HG03469 (cell line): ENCODE data around the gene DOCK6.

Source experiments
- ATAC-seq: cut with Tn5 transposase; IDR thresholded peaks from one replicate; pipeline ENCODE4 v1.9.1; 2021; ENCODE audit warnings: mild to moderate bottlenecking, moderate library complexity, moderate number of reproducible peaks; ENCODE audit not compliant: unreplicated experiment

Gene DOCK6

DNA sequence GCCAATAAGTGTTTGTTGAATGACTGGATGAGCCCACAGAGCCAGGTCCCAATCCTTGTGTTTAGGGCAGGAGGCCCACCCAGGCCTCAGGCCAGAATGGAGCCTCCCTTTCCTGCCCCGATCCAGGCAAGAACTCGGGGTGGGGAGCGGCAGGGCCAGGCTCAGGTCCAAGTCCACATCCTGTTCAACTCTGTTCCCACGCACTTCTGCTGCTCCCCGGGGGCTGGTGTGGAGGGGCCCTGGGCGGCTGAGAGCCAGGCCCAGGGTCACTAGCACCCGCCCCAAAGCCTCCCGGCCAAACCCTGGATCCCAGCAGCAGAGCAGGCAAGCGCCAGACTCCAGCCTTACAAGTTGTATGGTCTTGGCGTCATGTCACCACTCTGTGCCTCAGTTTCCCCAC is 14.9 kb downstream of the DOCK6 start:
- ATAC-seq = no peak

DNA sequence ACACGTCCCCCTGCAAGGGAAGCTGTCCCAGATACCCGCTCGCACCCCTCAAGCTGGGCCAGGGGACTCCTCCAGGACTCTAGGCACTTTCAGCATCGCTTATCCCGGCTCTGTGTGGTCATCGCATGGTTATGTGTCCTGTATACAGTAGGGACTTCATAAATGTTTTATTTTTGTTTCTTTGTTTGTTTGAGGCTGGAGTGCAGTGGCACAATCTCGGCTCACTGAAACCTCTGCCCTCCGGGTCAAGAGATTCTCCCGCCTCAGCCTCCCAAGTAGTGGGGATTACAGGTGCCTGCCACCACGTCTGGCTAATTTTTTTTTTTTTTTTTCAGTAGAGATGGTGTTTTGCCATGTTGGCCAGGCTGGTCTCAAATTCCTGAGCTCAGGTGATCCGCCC is 15.4 kb downstream of the DOCK6 start:
- no peak for ATAC-seq

DNA sequence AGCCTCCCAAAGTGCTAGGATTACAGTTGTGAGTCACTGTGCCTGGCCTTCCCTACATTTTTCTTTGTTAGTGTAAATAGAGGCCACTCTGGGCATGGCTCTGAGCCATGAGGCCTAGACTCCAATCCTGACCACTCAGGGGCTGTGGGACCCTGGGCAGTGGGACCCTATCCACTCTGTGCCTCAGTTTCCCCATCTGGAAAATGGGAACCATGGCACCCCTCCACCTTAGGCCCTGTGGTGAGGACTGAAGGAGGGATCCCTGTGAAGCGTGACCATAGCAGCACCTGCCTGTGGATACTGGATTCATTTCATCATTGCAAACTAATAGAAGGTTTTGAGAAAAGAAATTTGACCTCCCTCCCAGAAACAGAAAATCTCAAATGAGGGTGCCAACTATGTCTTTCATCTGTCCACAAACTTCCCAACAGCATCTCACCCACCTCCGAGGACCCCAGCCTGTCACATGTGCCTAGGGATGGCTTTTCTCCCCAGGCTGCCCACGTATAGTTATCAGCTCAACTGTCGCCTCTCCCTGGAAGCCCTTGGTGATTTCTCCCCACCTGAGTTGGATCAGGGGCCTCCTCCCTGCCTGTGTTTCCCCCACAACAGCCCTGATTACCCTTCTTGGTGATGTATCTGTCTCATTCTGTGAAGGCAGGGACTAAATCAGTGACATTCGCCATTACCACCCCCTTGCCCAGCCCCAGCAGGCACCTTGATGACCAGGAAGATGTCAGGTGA is 17.3 kb downstream of the DOCK6 start:
- no peak for ATAC-seq

DNA sequence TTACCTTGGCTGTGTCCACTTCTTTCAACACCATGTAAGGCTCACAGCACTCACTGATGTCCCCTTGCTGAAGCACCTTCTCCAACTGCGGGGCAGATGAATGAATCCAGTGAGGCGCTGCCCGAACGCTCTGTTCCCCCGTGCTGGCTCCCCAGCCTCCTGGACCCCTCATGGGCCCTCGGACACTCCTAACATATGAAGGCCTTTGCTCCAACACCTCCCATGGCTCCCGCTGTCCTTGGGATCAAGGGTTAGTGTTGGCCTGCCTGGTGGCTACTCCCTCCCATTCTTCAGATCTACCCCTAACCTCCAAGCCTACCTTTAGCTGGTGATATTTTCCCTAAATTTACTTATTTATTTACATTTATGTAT is 18.5 kb downstream of the DOCK6 start:
- ATAC-seq = no peak

DNA sequence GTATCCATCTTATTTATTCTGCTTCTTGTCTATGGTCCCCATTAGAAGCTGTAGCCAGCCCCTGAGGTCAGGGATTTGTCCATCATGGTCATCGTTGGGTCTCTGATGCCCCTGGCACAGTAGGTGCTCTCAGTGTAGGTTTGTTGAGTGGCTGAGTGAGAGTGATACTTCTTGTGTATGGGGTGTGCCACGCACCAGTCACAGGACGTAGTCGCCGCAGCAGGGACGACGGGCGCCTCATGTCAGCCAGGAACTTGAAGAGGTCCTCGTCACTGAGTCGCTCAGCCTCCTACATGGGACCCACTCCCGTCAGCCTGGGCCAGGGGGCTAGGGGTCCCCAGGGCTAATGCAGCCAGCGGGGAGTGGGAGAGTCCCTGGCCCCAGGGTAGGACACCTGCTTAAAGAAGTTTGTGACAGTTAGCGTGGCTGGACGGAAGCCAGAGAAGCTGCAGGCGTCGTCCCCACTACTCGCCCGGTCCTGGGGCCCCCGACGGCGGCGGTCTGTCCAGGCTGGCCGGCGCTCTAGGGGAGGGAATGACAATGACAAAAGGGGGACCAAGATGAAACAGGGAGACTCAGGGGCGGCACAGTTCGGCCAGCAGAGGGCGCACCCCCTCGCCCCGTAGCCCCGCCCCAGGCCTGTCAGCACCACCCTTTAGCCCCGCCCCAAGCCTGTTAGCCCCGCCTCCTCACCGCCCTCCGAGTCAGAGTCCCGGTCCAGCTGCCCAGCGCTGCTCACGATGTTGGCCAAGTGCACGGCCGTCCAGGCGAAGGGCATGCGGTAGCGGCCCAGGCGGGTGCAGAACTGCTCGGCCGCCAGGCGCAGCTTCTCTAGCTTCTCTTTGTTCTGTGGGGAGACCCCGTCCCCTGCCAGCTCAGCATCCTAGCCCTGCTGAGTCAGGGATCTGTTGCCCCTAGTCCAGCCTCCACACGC is 19.2 kb downstream of the DOCK6 start:
- ATAC-seq = no peak

DNA sequence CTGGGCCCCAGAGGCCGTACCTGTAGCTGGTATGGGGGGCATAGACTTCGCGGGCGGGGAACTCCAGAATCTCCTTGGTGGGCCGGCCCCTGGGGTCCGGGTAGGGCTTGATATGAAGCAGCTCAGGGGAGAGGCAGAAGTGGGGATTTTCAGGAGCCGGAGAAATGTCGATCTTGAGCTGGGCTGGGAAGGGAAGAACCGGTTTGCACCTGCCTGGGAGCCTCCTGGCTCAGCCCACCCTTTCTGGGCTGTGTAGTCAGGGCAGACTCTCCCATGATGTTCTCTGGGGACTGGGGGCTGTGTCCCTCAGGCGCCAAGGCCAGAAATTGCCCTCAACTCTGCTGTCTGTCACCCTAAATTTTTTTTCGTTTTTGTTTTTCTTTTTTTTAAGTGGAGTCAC is 20.3 kb downstream of the DOCK6 start:
- ATAC-seq = no peak

DNA sequence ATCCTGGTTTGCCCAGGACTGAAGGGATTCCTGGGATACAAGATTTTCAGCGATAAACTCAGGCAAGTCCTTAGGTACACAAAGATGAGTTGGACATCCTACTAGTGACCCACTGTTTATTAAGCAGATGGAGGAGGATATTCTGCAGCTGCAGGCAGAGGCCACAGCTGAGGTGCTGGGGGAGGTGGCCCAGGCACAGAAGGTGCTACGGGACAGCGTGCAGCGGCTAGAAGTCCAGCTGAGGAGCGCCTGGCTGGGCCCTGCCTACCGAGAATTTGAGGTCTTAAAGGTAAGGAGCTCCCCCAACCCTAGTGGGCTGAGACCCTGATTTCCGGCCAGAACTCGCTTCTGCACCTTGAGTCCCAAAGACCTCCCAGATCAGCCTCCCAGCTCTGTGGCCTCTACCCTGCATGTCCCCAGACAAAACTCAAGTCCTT is 22.3 kb downstream of the DOCK6 start:
- no peak for ATAC-seq

DNA sequence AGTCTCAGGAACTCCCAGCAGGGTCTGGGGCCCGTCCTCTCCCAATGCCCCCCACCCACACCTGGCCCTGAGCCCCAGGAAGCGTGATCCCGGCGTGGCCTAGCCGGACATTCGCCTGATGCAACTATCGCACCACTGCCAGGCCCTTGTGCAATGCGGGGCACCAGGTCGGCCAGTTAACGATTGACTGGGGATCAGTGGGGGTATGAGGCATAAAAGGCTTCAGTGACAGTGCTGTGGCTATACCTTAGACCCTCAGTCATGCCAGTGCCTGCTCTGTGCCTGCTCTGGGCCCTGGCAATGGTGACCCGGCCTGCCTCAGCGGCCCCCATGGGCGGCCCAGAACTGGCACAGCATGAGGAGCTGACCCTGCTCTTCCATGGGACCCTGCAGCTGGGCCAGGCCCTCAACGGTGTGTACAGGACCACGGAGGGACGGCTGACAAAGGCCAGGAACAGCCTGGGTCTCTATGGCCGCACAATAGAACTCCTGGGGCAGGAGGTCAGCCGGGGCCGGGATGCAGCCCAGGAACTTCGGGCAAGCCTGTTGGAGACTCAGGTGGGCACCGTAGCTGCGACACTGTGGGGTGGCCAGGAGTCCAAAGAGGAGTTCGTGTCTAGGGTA is 22.8 kb downstream of the DOCK6 start, which contains the start of gene ANGPTL8:
TSS of gene ANGPTL8 (plus strand) at position 243 of the 624 bp plus-strand sequence. CDS start at position 262, 19 bp downstream.
- no peak for ATAC-seq

DNA sequence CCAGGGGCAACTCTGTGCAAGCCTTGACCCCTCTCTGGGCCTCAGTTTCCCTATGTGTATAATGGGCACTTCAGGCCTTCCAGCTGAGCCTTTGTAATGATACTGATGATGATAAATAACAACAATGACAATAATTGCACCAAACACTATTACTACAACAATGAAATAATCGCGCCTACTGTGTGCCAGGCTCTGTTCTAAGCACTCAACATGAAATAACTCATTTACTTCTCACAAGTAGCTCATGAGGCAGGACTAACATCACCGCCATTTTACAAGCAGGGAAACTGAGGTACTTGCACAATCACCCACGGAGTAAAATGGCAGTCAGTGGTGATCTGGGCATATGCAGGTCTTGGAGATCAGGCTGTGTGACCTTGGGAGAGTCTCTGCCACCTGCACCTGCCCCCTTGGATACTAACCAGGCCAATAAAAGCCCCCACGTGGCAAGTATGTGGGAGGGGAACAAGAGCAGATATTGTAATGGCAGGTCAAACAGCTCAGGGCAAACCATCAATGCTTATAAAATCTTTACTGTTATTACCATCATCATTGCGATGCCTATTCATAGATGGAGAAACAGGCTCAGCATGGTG is 23.4 kb downstream of the DOCK6 start:
- ATAC-seq = no peak

DNA sequence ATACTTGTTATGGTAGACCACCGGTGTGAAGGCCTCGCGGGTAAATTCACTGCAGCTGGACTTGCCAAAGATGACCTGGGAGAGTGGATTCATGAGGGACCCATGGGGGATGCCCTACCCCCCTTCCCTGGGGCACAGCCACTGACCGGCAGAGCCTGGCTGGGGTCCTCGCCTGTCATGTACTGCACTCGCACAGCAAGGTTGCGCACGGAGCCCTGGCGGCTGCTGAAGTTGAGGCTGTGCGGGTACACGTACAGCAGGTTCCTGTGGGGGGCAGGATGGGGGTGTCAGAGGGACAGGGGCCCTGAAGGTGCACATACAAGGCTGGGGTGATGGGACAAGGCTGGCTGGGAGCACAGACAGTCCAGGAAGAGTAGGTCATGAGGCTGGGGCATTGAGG is 24.3 kb downstream of the DOCK6 start:
- ATAC-seq = no peak

DNA sequence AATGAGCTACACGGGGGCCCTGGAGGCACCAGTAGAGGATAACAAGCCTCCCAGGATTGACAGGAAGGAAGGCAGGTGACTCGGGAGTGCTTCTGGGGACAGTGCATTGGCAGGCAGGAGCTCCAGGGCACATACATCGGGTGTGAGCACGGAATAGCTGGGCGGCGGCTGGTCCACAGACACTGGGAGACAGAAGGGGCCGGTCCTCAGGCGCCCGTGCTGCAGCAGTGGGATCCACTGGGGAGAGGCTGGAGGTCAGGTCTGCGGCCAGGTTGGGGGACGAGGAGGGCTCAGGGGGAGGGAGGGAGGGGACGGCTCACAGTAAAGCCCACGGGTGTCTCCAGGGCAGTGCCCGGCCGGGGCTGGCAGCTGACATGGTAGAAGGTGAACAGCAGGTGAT is 25.0 kb downstream of the DOCK6 start:
- ATAC-seq = no peak

DNA sequence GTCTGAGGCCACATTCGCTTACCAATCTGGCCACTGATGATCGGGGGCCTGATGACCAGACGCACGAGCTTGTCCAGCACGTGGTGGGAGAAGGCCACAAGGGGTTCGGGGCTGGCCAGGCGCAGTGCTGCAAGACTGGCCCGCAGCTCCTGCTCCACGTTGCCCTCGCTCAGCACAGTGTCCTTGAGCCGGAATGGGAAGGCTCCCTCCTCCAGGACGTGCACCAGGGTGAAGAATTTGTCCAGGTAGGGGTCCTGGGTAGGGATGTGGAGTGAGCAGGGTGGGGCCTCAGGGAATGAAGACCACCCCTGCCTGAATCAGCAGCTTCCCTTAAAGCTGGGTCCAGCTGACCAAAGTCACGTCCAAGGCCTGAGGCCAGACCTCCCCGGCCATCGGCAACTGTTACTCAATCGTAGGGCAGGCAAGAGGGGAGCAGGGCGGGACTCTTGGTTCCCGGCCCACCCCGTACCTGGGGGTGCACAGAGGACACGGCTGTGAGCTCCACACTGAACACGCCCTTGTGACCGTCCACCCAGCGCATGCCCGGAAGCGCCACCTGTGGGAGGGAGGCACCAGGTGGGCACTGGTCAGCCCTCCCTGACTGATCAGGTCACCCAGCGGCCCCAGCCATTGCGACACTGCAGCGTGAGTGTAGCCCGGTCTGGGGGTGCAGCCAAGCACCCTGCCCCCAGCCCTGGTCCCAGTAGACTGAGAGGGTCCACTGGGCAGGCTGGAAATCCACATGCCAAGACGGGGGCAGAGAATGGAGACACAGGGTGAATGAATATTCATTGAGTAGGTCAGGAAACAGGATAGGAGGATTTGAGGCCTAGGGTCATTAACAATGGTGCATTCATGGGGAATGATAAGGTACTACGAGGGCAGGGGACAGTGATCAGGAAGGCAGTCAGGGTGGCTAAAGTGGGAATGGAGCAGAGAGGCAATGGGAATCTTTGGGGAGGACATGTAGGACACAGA is 25.7 kb downstream of the DOCK6 start:
- ATAC-seq = no peak

DNA sequence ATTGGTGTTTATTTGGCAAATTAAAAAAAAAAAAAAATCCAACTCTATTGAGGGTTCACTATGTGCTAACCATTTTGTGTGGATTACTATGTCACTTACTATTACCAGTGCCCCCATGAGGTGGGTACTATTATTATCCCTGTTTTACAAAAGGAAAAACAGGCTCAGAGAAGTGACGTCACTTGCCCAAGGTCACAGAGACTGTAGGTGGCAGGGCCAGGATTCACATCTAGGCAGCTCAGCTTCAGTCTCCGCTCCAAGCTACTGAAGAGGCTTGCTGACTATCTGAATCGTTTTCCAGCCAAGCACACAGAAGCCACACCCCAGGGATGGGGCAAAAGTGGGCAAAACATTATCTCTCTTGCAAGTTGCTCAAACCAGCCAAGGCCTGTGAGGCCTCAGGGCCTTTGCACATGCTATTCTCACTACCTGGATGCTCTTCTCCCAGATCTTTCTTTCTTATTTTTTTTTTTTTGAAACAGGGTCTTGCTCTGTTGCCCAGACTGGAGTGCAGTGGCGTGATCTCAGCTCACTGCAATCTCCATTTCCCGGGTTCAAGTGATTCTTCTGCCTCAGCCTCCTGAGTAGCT is 27.7 kb downstream of the DOCK6 start:
- no peak for ATAC-seq

DNA sequence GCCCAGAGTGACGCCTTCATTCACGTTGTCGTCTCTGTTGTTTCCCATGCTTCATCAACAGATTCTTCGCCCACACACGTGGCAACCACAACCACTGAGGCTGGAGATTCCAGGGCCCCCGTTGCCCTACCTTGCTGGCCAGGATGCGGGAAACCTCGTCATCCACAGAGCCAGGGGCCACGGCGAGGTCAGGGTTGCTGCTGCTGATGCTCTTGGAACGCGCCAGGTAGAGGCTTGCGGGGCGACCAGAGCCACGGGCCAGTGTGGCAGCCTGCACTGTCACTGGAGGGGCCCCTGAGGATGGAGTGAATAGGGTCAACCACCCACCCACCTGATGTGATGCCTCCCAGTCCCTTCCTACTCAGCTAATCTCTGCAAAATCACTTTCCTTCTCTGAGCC is 29.3 kb downstream of the DOCK6 start:
- no peak for ATAC-seq

DNA sequence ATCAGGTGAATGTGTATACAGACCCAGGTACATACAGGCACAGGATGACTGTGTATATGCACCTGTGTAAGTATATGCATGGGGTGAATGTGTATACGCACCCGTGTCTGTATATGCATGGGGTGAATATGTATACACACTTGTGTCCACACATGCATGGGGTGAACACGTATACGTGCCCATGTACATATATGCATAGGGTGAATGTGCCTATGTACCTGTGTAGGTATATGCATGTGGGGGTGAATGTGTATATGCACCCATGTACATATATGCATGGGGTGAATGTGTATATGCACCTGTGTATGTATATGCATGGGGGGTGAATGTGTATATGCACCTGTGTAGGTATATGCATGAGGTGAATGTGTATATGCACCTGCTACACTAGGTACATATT is 29.8 kb downstream of the DOCK6 start:
- ATAC-seq = no peak

DNA sequence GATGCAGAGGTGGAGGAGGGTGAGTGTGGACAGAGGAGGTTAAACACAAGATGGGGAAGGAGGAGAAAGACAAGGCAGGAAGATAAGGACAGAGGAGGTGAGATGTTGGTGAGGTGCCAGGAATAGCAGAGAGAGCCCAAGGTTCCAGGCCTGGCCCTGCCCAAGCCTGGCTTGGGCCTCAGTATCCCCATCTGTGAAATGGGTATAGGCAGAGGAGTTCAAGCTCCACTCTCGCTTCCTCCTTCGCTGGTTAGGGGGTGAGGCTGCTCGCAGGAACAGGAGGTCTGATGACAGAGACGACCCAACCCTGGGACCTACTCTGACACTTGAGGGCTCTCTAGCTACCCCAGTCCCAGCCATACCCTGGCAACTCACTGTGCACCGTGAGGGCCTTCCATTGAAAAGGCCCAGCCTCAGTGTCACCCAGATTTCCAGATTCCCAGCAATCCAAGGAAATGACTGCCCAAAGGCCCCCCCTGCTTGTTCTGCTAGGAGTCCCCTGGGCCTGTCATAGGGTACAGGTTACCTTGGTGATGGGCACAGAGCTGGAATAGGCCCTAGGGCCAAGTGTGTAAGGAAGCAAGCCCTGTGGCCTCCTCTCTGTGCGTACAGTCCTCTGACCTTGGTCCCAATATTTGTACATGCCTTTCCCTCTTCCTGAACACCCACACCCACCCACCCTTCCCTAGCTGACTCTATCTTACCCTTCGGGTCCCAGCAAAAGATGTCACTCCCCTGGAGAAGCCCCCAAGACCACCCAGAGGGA is 31.5 kb downstream of the DOCK6 start:
- no peak for ATAC-seq

DNA sequence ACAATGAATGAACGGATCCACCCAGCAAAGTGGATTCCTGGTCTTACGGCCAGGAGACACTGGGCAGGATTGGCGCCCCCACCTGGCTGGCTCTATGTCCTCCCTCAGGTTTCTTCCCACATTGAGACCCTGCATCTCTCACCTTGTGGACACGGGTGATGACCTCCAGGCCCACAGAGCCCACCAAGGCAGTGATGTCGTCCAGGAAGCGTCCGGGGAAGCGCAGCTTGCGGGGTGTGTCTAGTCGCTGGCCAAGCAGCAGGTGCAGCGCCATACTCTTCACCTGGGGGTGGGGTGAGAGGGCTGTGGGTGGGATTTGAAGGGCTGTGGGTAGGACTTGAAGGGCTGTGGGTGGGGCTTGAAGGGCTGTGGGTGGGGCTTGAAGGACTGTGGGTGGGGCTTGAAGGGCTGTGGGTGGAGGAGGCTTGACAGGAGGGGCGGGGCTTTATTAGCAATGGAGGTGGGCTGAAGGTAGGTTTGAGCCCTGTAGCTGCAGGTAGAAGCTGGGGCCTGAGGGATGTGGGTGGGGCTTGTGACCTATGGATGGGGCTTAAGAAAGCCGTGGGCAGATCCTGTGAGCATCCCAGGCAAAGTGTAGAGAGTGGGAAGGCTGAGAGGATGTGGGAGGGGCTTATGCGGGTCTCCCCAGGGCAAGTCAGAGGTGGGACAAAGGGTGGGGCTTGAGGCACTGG is 35.0 kb downstream of the DOCK6 start:
- ATAC-seq = no peak

DNA sequence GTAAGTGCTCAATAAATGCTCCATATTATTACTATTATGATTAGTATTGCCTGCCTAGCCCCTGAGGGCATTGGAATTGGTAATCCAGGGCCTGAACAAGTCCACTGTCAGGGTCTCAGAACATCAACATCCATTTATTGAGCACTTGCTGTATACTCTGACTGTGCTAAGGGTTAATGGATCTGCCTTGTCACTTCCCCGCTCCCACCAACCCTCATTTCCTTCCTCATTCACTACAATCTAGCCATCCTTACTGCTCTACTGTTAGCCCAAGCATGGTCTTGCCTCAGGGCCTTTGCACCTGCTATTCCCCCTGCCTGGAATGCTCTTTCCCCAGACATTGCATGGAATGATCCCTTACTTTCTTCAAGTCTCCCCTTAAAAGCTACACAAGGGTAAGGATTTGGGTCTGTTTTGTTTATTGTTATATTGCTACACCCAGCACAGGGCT is 35.6 kb downstream of the DOCK6 start:
- no peak for ATAC-seq
